Measurements from ENCODE around the gene PLSCR1.

DNA sequence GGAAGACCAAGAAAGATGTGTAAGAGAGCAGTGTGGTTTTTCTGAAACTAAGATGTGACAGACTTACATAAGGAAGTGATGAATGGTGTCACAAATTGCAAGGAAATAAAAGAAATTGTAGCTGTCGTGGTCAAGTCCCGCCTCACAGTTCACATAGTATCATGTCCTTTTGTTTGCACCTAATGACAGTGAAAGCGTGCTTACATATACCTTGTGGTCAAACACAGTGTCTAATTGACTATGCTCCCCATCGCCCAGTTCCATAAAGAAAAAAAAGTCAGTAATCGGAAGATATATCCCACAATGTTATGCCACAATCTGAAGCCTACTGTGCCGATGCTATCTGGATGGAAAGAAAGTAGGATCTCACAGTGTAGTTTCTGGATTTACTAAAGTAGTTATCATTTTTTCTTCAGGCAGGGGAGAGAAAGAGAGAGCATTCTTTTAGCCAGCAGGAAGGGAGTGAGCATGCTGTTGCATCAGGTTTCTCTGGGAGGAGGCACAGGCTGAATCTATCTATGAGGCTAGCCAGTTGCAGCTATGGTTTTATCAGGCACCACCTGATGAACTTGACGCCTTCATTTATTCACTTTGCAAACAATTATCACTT lies 9.8 kb upstream of the PLSCR1 start:
- TF ChIP-seq, protein P1, sequence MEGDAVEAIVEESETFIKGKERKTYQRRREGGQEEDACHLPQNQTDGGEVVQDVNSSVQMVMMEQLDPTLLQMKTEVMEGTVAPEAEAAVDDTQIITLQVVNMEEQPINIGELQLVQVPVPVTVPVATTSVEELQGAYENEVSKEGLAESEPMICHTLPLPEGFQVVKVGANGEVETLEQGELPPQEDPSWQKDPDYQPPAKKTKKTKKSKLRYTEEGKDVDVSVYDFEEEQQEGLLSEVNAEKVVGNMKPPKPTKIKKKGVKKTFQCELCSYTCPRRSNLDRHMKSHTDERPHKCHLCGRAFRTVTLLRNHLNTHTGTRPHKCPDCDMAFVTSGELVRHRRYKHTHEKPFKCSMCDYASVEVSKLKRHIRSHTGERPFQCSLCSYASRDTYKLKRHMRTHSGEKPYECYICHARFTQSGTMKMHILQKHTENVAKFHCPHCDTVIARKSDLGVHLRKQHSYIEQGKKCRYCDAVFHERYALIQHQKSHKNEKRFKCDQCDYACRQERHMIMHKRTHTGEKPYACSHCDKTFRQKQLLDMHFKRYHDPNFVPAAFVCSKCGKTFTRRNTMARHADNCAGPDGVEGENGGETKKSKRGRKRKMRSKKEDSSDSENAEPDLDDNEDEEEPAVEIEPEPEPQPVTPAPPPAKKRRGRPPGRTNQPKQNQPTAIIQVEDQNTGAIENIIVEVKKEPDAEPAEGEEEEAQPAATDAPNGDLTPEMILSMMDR (conservative IDR thresholded peaks at IDR 0.05; ENCODE audit: low read depth in 2 of 2) = no peak
- TF ChIP-seq, protein P2, sequence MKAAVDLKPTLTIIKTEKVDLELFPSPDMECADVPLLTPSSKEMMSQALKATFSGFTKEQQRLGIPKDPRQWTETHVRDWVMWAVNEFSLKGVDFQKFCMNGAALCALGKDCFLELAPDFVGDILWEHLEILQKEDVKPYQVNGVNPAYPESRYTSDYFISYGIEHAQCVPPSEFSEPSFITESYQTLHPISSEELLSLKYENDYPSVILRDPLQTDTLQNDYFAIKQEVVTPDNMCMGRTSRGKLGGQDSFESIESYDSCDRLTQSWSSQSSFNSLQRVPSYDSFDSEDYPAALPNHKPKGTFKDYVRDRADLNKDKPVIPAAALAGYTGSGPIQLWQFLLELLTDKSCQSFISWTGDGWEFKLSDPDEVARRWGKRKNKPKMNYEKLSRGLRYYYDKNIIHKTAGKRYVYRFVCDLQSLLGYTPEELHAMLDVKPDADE (IDR thresholded peaks at IDR 0.05) = no peak
- no peak for TF ChIP-seq EZH2 (IDR thresholded peaks at IDR 0.05; ENCODE audit: low read depth, unreplicated experiment)
- no peak for TF ChIP-seq CREB1 (CRISPR knock-in tag; IDR thresholded peaks at IDR 0.05; ENCODE audit: low read depth)
- TF ChIP-seq, protein P3, sequence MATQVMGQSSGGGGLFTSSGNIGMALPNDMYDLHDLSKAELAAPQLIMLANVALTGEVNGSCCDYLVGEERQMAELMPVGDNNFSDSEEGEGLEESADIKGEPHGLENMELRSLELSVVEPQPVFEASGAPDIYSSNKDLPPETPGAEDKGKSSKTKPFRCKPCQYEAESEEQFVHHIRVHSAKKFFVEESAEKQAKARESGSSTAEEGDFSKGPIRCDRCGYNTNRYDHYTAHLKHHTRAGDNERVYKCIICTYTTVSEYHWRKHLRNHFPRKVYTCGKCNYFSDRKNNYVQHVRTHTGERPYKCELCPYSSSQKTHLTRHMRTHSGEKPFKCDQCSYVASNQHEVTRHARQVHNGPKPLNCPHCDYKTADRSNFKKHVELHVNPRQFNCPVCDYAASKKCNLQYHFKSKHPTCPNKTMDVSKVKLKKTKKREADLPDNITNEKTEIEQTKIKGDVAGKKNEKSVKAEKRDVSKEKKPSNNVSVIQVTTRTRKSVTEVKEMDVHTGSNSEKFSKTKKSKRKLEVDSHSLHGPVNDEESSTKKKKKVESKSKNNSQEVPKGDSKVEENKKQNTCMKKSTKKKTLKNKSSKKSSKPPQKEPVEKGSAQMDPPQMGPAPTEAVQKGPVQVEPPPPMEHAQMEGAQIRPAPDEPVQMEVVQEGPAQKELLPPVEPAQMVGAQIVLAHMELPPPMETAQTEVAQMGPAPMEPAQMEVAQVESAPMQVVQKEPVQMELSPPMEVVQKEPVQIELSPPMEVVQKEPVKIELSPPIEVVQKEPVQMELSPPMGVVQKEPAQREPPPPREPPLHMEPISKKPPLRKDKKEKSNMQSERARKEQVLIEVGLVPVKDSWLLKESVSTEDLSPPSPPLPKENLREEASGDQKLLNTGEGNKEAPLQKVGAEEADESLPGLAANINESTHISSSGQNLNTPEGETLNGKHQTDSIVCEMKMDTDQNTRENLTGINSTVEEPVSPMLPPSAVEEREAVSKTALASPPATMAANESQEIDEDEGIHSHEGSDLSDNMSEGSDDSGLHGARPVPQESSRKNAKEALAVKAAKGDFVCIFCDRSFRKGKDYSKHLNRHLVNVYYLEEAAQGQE (IDR thresholded peaks at IDR 0.05; ENCODE audit: unreplicated experiment) = no peak
- no peak for TF ChIP-seq POLR2AphosphoS5 (IDR thresholded peaks at IDR 0.05; ENCODE audit: low read depth)
- no peak for TF ChIP-seq EZH2phosphoT487 (IDR thresholded peaks at IDR 0.05; ENCODE audit: unreplicated experiment)
- TF ChIP-seq ZNF331 (CRISPR knock-in tag; IDR thresholded peaks at IDR 0.05; ENCODE audit: low read depth) = no peak
- TF ChIP-seq NANOG (IDR thresholded peaks at IDR 0.05; ENCODE audit: borderline replicate concordance) = no peak
- no peak for TF ChIP-seq JUNB (IDR thresholded peaks at IDR 0.05; ENCODE audit: unreplicated experiment)
- no peak for TF ChIP-seq ZNF114 (CRISPR knock-in tag; IDR thresholded peaks at IDR 0.05)
- TF ChIP-seq STAT1 (IDR thresholded peaks at IDR 0.05; ENCODE audit: unreplicated experiment) = no peak
- TF ChIP-seq, protein P4, sequence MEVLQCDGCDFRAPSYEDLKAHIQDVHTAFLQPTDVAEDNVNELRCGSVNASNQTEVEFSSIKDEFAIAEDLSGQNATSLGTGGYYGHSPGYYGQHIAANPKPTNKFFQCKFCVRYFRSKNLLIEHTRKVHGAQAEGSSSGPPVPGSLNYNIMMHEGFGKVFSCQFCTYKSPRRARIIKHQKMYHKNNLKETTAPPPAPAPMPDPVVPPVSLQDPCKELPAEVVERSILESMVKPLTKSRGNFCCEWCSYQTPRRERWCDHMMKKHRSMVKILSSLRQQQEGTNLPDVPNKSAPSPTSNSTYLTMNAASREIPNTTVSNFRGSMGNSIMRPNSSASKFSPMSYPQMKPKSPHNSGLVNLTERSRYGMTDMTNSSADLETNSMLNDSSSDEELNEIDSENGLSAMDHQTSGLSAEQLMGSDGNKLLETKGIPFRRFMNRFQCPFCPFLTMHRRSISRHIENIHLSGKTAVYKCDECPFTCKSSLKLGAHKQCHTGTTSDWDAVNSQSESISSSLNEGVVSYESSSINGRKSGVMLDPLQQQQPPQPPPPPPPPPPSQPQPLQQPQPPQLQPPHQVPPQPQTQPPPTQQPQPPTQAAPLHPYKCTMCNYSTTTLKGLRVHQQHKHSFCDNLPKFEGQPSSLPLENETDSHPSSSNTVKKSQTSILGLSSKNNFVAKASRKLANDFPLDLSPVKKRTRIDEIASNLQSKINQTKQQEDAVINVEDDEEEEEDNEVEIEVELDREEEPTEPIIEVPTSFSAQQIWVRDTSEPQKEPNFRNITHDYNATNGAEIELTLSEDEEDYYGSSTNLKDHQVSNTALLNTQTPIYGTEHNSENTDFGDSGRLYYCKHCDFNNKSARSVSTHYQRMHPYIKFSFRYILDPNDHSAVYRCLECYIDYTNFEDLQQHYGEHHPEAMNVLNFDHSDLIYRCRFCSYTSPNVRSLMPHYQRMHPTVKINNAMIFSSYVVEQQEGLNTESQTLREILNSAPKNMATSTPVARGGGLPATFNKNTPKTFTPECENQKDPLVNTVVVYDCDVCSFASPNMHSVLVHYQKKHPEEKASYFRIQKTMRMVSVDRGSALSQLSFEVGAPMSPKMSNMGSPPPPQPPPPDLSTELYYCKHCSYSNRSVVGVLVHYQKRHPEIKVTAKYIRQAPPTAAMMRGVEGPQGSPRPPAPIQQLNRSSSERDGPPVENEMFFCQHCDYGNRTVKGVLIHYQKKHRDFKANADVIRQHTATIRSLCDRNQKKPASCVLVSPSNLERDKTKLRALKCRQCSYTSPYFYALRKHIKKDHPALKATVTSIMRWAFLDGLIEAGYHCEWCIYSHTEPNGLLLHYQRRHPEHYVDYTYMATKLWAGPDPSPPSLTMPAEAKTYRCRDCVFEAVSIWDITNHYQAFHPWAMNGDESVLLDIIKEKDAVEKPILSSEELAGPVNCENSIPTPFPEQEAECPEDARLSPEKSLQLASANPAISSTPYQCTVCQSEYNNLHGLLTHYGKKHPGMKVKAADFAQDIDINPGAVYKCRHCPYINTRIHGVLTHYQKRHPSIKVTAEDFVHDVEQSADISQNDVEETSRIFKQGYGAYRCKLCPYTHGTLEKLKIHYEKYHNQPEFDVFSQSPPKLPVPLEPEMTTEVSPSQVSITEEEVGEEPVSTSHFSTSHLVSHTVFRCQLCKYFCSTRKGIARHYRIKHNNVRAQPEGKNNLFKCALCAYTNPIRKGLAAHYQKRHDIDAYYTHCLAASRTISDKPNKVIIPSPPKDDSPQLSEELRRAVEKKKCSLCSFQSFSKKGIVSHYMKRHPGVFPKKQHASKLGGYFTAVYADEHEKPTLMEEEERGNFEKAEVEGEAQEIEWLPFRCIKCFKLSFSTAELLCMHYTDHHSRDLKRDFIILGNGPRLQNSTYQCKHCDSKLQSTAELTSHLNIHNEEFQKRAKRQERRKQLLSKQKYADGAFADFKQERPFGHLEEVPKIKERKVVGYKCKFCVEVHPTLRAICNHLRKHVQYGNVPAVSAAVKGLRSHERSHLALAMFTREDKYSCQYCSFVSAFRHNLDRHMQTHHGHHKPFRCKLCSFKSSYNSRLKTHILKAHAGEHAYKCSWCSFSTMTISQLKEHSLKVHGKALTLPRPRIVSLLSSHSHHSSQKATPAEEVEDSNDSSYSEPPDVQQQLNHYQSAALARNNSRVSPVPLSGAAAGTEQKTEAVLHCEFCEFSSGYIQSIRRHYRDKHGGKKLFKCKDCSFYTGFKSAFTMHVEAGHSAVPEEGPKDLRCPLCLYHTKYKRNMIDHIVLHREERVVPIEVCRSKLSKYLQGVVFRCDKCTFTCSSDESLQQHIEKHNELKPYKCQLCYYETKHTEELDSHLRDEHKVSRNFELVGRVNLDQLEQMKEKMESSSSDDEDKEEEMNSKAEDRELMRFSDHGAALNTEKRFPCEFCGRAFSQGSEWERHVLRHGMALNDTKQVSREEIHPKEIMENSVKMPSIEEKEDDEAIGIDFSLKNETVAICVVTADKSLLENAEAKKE (CRISPR knock-in tag; IDR thresholded peaks at IDR 0.05) = no peak
